ENCODE measurements around the gene TMEM134.
A peak's percentile ranks its signal among the peaks of the same experiment; 100 is the strongest.
"Not testable (repeated sequence)": the region's sequence is repeated elsewhere in the genome, so short reads cannot be mapped to it uniquely, and the experiment has no call there.

Gene TMEM134

GRCh38 chr11:67468759-67469507 is at the start of gene TMEM134:
Gene TMEM134 (minus strand): TSS chr11:67469251. CDS start chr11:67469192, 59 bp downstream.
- DNase-seq: peak; percentile 79

DNA sequence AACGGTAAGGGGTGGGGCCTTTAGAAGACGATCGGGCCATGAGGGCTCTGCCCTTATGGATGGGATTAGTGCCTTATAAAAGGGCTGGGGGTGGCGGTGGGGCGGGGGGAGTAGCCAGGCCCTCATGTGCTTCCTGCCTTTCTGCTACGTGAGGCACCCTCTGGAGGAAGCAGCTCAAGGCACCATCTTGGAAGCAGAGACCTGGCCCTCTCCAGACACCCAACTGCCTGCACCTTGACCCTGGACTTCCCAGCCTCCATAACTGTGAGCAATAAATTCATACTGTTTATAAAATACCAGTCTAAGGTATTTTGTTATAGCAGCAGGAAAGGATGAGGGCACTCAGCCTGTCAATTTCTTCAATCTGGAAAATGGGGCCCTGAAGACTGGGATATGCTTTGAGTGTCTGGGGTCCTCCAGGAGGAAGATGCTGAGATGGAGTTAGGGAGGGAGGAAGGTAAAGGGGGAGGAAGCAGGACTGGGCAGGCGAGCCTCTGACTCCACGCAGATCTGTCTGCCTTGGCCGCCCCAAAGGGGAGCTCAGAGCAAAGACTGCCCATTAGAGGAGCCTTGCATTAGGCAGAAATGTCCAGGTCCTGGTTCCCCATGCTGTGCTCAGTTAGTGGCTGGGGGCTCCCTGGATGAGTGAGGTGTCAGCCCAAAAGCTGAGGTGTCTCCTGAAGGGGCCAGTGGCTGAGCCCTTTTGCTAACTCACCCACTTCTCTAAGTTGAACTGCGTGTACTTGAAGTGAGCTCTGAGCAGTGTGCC is 48.9 kb upstream of the TMEM134 start:
- no peak for DNase-seq

- DNase-seq: no peak
Measured at GRCh38 chr11:67516806-67517205, 47.8 kb upstream of the TMEM134 start.

- no peak for DNase-seq
Measured at GRCh38 chr11:67514116-67514515, 45.1 kb upstream of the TMEM134 start.

DNA sequence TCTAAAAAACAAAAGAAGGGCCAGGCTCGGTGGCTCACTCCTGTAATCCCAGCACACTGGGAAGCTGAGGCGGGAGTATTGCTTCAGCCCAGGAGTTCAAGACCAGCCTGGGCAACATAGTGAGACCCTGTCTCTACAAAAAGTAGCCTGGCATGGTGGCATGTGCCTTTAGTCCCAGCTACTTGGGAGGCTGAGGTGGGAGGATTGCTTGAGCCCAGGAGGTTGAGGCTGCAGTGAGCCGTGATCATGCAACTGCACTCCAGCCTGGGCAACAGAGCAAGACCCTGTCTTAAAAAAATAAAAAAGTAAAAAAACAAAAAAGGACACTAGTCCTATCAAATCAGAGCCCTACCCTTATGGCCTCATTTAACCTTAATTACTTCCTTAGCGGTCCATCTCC is 42.5 kb upstream of the TMEM134 start:
- DNase-seq: not testable (repeated sequence)

GRCh38 chr11:67510023-67510345 is 40.9 kb upstream of the TMEM134 start:
- no peak for DNase-seq

DNA sequence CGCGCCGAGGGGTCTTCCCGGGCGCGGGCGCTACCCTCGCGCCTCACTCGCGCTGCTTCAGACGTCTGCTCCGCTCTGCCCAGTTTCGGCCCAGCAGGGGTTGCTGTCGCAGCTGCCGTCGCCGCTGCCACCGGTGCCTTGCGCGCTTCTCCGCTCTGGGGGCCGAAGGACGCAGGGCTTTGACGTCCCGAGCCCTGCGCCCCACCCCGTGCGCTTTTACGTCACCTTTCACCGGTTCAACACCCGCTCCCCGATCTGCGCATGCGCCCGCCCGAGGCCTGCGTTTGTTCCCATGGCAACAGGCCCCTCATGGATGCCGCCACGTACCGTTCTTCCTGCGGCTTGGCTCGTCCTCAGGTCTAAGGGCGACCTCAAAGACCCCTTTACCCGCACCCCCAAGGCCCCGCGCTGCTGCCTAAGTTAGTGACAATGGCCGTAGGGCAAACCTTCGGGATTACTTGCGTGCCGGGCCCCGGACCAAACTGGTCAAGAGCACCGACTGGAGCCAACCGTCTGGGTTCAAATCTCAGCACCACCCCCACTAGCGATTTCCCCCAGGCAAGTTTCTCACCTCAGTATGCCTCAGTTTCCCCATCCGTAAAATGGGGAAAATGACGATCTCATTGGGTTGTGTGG is 39.6 kb upstream of the TMEM134 start:
- peak; percentile 93 for DNase-seq

DNA sequence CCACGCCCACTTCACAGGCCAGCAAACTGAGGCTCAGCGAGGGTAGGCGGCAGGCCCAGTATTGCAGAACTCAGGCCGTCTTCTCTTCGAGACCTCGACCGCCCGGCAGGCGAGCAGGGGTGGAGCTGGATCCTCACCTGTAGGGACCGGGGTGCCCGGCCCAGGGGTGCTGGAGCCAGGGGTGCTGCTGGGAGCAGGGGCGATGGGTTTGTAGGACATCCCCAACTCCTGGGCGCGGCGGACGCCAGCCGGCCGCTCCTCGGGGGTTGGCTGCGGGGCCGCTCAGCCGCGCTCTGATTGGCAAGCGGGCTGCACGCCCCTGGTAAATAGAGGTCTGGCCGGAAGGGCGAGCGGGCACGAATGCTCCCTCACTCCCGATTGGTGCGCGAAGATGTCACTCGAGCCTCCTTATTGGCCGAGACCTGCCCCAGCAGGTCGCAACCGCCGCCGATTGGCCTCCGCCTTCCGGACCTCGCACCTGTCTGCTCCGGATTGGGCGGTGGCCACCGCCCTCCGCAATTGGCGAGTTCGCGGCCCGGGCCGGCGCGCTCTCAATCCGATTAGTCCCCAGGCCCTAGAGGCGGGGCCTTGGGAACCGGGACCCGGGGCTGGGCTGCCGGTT is 38.9 kb upstream of the TMEM134 start, which contains the start of gene CDK2AP2:
CDK2AP2 (minus strand) TSS at position 299 of the 622 bp plus-strand sequence; CDS start at position 219, 80 bp downstream.
- peak; percentile 98 for DNase-seq

DNA sequence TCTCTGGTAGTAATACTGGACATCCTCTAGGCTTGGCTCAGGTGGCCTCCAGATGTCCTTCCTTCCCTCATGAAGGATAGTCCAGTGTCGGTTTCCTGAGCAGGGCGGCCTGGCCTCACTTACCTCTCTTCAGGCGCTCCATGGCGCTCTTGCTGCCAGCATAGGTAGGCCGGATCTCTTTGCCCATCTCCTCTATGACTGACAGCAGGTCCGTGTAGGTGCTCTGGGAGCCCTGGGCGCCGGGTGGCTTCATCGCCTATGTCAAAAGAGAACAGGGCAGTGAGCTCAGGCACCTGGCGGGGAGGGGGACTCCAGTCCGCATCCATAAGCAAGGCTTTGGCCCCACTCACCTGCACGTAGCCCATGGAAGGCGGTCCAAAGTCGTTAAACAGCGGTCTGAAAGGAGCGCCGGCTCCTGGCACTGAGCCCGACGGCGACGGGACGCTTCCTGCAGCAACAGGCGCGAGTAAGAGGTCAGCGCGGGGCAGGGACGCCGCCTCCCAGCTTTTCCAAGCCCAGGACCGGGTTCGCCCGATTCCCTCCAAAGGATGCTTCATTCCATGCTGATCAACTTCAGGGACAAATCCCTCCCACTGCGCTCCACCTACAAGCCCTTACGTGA is 38.3 kb upstream of the TMEM134 start:
- DNase-seq: no peak

GRCh38 chr11:67506426-67507051 is 37.5 kb upstream of the TMEM134 start:
- DNase-seq: no peak

GRCh38 chr11:67505605-67506396 is 36.8 kb upstream of the TMEM134 start:
- DNase-seq: peak; percentile 81

DNA sequence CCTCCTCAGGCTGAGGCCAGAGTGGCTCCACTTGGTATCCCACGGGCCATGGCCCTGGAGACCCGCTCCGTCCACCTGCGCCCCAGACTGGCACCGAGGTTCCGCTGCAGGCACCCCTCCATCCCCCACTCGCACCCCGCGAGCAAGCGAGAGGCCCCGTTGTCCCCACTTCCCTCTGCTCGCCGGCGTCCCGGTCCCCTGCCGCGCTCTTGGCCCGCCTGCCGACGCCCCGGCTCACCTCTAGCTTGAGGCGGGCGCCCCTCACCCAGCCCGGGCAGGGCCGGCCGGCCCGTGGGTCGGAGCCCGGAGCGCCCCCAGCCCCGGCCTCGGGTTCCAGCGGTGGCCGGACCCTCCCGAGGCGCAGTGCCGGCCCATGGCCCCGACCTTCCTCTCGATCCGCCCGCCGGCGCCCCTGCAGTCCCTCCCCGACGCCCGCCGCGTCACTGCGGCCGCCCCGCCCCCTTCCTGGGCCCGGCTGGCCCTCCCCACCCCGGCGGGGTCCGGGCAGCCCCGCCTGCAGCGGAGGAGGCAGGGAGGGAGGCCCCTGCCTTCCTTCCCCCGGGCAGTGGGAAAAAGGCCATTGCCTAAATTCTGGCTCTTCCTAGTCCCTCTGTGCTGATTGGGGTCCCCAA is 36.0 kb upstream of the TMEM134 start, which contains the start of gene PITPNM1:
PITPNM1 (minus strand) TSS at position 414 of the 632 bp plus-strand sequence. CDS start 1,183 bp downstream, outside the sequence.
- DNase-seq: peak; percentile 19

GRCh38 chr11:67504005-67504949 is 35.2 kb upstream of the TMEM134 start:
- peak; percentile 39 for DNase-seq

GRCh38 chr11:67503119-67504004 is 34.3 kb upstream of the TMEM134 start:
- DNase-seq: no peak

- no peak for DNase-seq
Measured at GRCh38 chr11:67502328-67502979, 33.4 kb upstream of the TMEM134 start.

- no peak for DNase-seq
Measured at GRCh38 chr11:67501854-67502253, 32.8 kb upstream of the TMEM134 start.

- DNase-seq: no peak
Measured at GRCh38 chr11:67500831-67501715, 32.0 kb upstream of the TMEM134 start.
